ENCODE results near the gene CMC4.

Gene CMC4

DNA sequence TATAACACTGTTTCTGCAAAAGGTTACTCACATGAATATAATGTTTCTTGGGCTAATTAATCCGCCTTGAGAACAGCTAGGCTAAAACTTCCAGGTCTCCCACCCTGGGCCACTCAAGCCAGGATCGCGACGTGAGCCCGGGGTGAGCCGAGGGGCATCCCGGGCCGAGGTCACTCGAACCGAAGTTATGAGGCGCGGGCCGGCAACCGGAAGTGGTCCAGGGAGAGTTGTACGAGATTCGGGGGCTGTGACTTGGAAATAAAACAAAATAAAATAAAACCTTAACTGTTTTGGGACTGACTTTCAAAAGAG is 317 bp downstream of the CMC4 start:
- Histone ChIP-seq H3K79me1 (ENCODE audit: low read length) (no peaks in the 10 kb centered on the region), H3K36me3 (ENCODE audit: control insufficient read depth, insufficient read depth, low read length) (no peaks in the 10 kb centered on the region), H3K4me3 (ENCODE audit: low read length) (peak overlapping the region; percentile 56), H2BK120ac (ENCODE audit: low read depth, low read length) (no peak overlapping the region), H3K4me1 (ENCODE audit: control insufficient read depth, low read depth, low read length) (no peaks in the 10 kb centered on the region), H3K4me2 (ENCODE audit: low read length) (peak overlapping the region; percentile 59), H3K9ac (ENCODE audit: low read length) (peak overlapping the region; percentile 77), H3K4ac (ENCODE audit: low read depth, low read length) (no peak overlapping the region), H3K23ac (ENCODE audit: low read length) (no peak overlapping the region), H3K56ac (ENCODE audit: low read length) (peak overlapping the region; percentile 79), H4K8ac (ENCODE audit: low read depth, low read length) (no peak overlapping the region), H3K18ac (ENCODE audit: low read length) (no peak overlapping the region), H4K5ac (ENCODE audit: low read length) (no peak overlapping the region), H2BK15ac (replicated peaks; ENCODE audit: low read depth) (no peak overlapping the region), H2AK5ac (ENCODE audit: low read length) (no peak overlapping the region), H3K27me3 (ENCODE audit: insufficient read depth, low read length, poor library complexity) (no peaks in the 10 kb centered on the region), H3K79me2 (ENCODE audit: control insufficient read depth, insufficient read depth, low read length) (peaks cover 3% of the 10 kb centered on the region), H2BK5ac (ENCODE audit: low read length) (no peak overlapping the region), H3K27ac (ENCODE audit: low read depth, low read length) (peak overlapping the region; percentile 36)
- WGBS (ENCODE audit: extremely low coverage, insufficient coverage, low lambda C conversion rate): no CpG with 5 or more reads among the region's 16 CpGs
- no peak for DNase-seq

GRCh38 chrX:155070038-155070437 is 898 bp downstream of the CMC4 start:
- H2BK15ac ChIP-seq (replicated peaks; ENCODE audit: low read depth): no peak overlapping the region
- no peak overlapping the region for H3K27ac ChIP-seq (ENCODE audit: low read depth, low read length)
- no peak overlapping the region for H4K8ac ChIP-seq (ENCODE audit: low read depth, low read length)
- peak overlapping the region; percentile 59 for H3K4me2 ChIP-seq (ENCODE audit: low read length)
- no peak overlapping the region for H3K23ac ChIP-seq (ENCODE audit: low read length)
- peak overlapping the region; percentile 77 for H3K9ac ChIP-seq (ENCODE audit: low read length)
- no peak overlapping the region for H2AK5ac ChIP-seq (ENCODE audit: low read length)
- H3K79me1 ChIP-seq (ENCODE audit: low read length): no peaks in the 10 kb centered on the region
- no peak for DNase-seq
- H2BK5ac ChIP-seq (ENCODE audit: low read length): no peak overlapping the region
- H3K36me3 ChIP-seq (ENCODE audit: control insufficient read depth, insufficient read depth, low read length): no peaks in the 10 kb centered on the region
- H3K18ac ChIP-seq (ENCODE audit: low read length): no peak overlapping the region
- H3K56ac ChIP-seq (ENCODE audit: low read length): peak overlapping the region; percentile 79
- no CpG with 5 or more reads among the region's 12 CpGs for WGBS (ENCODE audit: extremely low coverage, insufficient coverage, low lambda C conversion rate)
- no peaks in the 10 kb centered on the region for H3K4me1 ChIP-seq (ENCODE audit: control insufficient read depth, low read depth, low read length)
- H3K4ac ChIP-seq (ENCODE audit: low read depth, low read length): no peak overlapping the region
- no peak overlapping the region for H4K5ac ChIP-seq (ENCODE audit: low read length)
- peak overlapping the region; percentile 56 for H3K4me3 ChIP-seq (ENCODE audit: low read length)
- H3K79me2 ChIP-seq (ENCODE audit: control insufficient read depth, insufficient read depth, low read length): peaks cover 3% of the 10 kb centered on the region
- no peaks in the 10 kb centered on the region for H3K27me3 ChIP-seq (ENCODE audit: insufficient read depth, low read length, poor library complexity)
- H2BK120ac ChIP-seq (ENCODE audit: low read depth, low read length): no peak overlapping the region

- H3K4me3 ChIP-seq (ENCODE audit: low read length): no peak overlapping the region
- H3K18ac ChIP-seq (ENCODE audit: low read length): no peak overlapping the region
- no peak overlapping the region for H3K4me2 ChIP-seq (ENCODE audit: low read length)
- H3K9ac ChIP-seq (ENCODE audit: low read length): no peak overlapping the region
- H3K4ac ChIP-seq (ENCODE audit: low read depth, low read length): no peak overlapping the region
- H4K8ac ChIP-seq (ENCODE audit: low read depth, low read length): no peak overlapping the region
- no peak overlapping the region for H2BK15ac ChIP-seq (replicated peaks; ENCODE audit: low read depth)
- no peak overlapping the region for H2BK120ac ChIP-seq (ENCODE audit: low read depth, low read length)
- H4K5ac ChIP-seq (ENCODE audit: low read length): no peak overlapping the region
- no peak overlapping the region for H3K23ac ChIP-seq (ENCODE audit: low read length)
- no peaks in the 10 kb centered on the region for H3K27me3 ChIP-seq (ENCODE audit: insufficient read depth, low read length, poor library complexity)
- H2BK5ac ChIP-seq (ENCODE audit: low read length): no peak overlapping the region
- no peaks in the 10 kb centered on the region for H3K36me3 ChIP-seq (ENCODE audit: control insufficient read depth, insufficient read depth, low read length)
- no peaks in the 10 kb centered on the region for H3K79me1 ChIP-seq (ENCODE audit: low read length)
- H2AK5ac ChIP-seq (ENCODE audit: low read length): no peak overlapping the region
- H3K27ac ChIP-seq (ENCODE audit: low read depth, low read length): no peak overlapping the region
- WGBS (ENCODE audit: extremely low coverage, insufficient coverage, low lambda C conversion rate): no CpG with 5 or more reads among the region's 1 CpG
- no peaks in the 10 kb centered on the region for H3K4me1 ChIP-seq (ENCODE audit: control insufficient read depth, low read depth, low read length)
- H3K79me2 ChIP-seq (ENCODE audit: control insufficient read depth, insufficient read depth, low read length): peaks cover 3% of the 10 kb centered on the region
- no peak overlapping the region for H3K56ac ChIP-seq (ENCODE audit: low read length)
- DNase-seq: no peak
Observed at GRCh38 chrX:155069414-155069813, 1.5 kb downstream of the CMC4 start.

DNA sequence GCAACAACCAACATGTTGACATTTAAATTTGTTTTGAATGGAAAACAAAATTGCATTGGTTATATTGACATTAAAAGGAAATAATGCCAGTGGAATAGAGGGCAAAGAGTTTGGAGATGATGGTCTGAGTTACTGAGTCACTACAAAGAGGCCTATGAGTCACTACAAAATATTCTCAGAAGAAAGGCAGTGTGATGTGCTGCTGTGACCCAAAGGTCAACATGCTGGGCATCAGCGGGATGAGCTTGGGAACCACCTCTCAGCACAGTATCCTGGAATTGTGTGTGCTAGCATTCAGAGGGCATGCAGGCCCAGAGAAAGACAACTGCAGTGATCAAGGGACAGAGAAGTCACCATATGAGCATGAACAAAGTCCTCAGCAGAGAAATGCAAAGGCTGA is 2.8 kb downstream of the CMC4 start:
- Histone ChIP-seq H4K5ac (ENCODE audit: low read length) (no peak overlapping the region), H3K27me3 (ENCODE audit: insufficient read depth, low read length, poor library complexity) (no peaks in the 10 kb centered on the region), H2BK120ac (ENCODE audit: low read depth, low read length) (no peak overlapping the region), H3K56ac (ENCODE audit: low read length) (no peak overlapping the region), H3K27ac (ENCODE audit: low read depth, low read length) (no peak overlapping the region), H4K8ac (ENCODE audit: low read depth, low read length) (no peak overlapping the region), H3K4me3 (ENCODE audit: low read length) (no peak overlapping the region), H3K23ac (ENCODE audit: low read length) (no peak overlapping the region), H3K79me2 (ENCODE audit: control insufficient read depth, insufficient read depth, low read length) (peaks cover 3% of the 10 kb centered on the region), H3K36me3 (ENCODE audit: control insufficient read depth, insufficient read depth, low read length) (no peaks in the 10 kb centered on the region), H3K4me1 (ENCODE audit: control insufficient read depth, low read depth, low read length) (no peaks in the 10 kb centered on the region), H3K18ac (ENCODE audit: low read length) (no peak overlapping the region), H3K9ac (ENCODE audit: low read length) (no peak overlapping the region), H2BK15ac (replicated peaks; ENCODE audit: low read depth) (no peak overlapping the region), H3K4me2 (ENCODE audit: low read length) (no peak overlapping the region), H2AK5ac (ENCODE audit: low read length) (no peak overlapping the region), H3K4ac (ENCODE audit: low read depth, low read length) (no peak overlapping the region), H2BK5ac (ENCODE audit: low read length) (no peak overlapping the region), H3K79me1 (ENCODE audit: low read length) (no peaks in the 10 kb centered on the region)
- DNase-seq: no peak
- no CpG with 5 or more reads among the region's 1 CpG for WGBS (ENCODE audit: extremely low coverage, insufficient coverage, low lambda C conversion rate)

DNA sequence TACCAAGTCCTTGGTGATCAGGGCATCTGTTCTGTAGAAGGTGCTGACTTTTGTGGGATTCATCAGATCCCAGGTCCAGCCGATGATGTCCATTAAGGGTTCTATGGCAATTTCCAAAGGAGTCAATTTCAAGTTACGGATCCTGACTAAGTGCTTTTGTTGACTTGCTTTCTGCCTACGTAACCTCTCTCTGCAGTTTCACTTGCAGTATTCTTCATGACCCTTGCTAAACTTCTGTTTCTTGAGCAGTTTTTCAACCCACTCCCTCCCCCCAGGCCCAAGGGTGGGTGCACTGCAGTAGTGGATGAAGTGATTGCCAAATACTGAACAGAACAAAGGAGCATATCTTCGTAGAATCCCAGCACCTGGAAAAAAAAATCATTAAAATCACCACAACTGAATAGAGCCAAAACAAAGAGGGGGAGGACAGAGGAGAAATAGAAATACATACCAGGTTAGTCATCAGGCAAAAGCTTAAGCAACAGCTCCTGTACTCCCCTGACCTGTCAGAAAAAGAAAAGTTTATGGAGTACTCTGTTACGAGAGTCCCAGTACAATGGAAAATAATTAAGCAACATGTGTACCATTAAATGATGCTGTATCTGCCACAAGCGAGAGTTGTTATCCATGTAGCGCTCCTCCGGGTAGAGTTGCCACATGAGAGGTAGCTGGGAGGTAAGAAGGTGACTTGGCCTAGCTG is 5.8 kb downstream of the CMC4 start:
- no CpG with 5 or more reads among the region's 8 CpGs for WGBS (ENCODE audit: extremely low coverage, insufficient coverage, low lambda C conversion rate)
- H3K4me1 ChIP-seq (ENCODE audit: control insufficient read depth, low read depth, low read length): no peaks in the 10 kb centered on the region
- no peak overlapping the region for H3K4ac ChIP-seq (ENCODE audit: low read depth, low read length)
- H3K4me2 ChIP-seq (ENCODE audit: low read length): no peak overlapping the region
- no peak overlapping the region for H2BK15ac ChIP-seq (replicated peaks; ENCODE audit: low read depth)
- no peak overlapping the region for H2BK120ac ChIP-seq (ENCODE audit: low read depth, low read length)
- no peak overlapping the region for H3K56ac ChIP-seq (ENCODE audit: low read length)
- H3K79me2 ChIP-seq (ENCODE audit: control insufficient read depth, insufficient read depth, low read length): no peaks in the 10 kb centered on the region
- no peaks in the 10 kb centered on the region for H3K36me3 ChIP-seq (ENCODE audit: control insufficient read depth, insufficient read depth, low read length)
- H4K8ac ChIP-seq (ENCODE audit: low read depth, low read length): no peak overlapping the region
- no peaks in the 10 kb centered on the region for H3K79me1 ChIP-seq (ENCODE audit: low read length)
- H2BK5ac ChIP-seq (ENCODE audit: low read length): no peak overlapping the region
- H3K27me3 ChIP-seq (ENCODE audit: insufficient read depth, low read length, poor library complexity): no peaks in the 10 kb centered on the region
- H3K9ac ChIP-seq (ENCODE audit: low read length): no peak overlapping the region
- H3K4me3 ChIP-seq (ENCODE audit: low read length): no peak overlapping the region
- H3K18ac ChIP-seq (ENCODE audit: low read length): no peak overlapping the region
- H4K5ac ChIP-seq (ENCODE audit: low read length): no peak overlapping the region
- H2AK5ac ChIP-seq (ENCODE audit: low read length): no peak overlapping the region
- H3K23ac ChIP-seq (ENCODE audit: low read length): no peak overlapping the region
- H3K27ac ChIP-seq (ENCODE audit: low read depth, low read length): no peak overlapping the region
- no peak for DNase-seq

GRCh38 chrX:155061760-155062159 is 9.2 kb downstream of the CMC4 start:
- Histone ChIP-seq H3K27ac (ENCODE audit: low read depth, low read length) (no peak overlapping the region), H3K4me3 (ENCODE audit: low read length) (no peak overlapping the region), H3K36me3 (ENCODE audit: control insufficient read depth, insufficient read depth, low read length) (no peaks in the 10 kb centered on the region), H2BK120ac (ENCODE audit: low read depth, low read length) (no peak overlapping the region), H3K56ac (ENCODE audit: low read length) (no peak overlapping the region), H3K79me1 (ENCODE audit: low read length) (no peaks in the 10 kb centered on the region), H3K79me2 (ENCODE audit: control insufficient read depth, insufficient read depth, low read length) (no peaks in the 10 kb centered on the region), H3K4ac (ENCODE audit: low read depth, low read length) (no peak overlapping the region), H3K18ac (ENCODE audit: low read length) (no peak overlapping the region), H2BK15ac (replicated peaks; ENCODE audit: low read depth) (no peak overlapping the region), H3K9ac (ENCODE audit: low read length) (no peak overlapping the region), H3K23ac (ENCODE audit: low read length) (no peak overlapping the region), H4K8ac (ENCODE audit: low read depth, low read length) (no peak overlapping the region), H3K27me3 (ENCODE audit: insufficient read depth, low read length, poor library complexity) (no peaks in the 10 kb centered on the region), H3K4me2 (ENCODE audit: low read length) (no peak overlapping the region), H4K5ac (ENCODE audit: low read length) (no peak overlapping the region), H2BK5ac (ENCODE audit: low read length) (no peak overlapping the region), H2AK5ac (ENCODE audit: low read length) (no peak overlapping the region), H3K4me1 (ENCODE audit: control insufficient read depth, low read depth, low read length) (no peaks in the 10 kb centered on the region)
- no CpG with 5 or more reads among the region's 4 CpGs for WGBS (ENCODE audit: extremely low coverage, insufficient coverage, low lambda C conversion rate)
- no peak for DNase-seq
